Gastroesophageal sphincter (tissue), 3 donors: ENCODE data around the gene KDM3B.

Experiments used
- POLR2AphosphoS5 ChIP-seq: sonication (generic); formaldehyde crosslinking; IDR thresholded peaks from one replicate; pipeline ENCODE4 v1.6.1; 2017; ENCODE audit warnings: antibody characterized with exemption
- TF ChIP-seq, protein P1 (sequence below), 4 experiments: fragments of 200-600 bp in 2 of 4; fragments of 450-650 bp in 2 of 4; sonication (generic) in 1 of 4; IDR thresholded peaks; one replicate each; pipeline ENCODE4 v1.5.1; 2017 to 2019; ENCODE audit warnings: antibody characterized with exemption in 4 of 4, mild to moderate bottlenecking in 2 of 4, moderate library complexity in 2 of 4

GRCh38 chr5:138364576-138364975 is 12.1 kb downstream of the KDM3B start:
- TF ChIP-seq, protein P1, sequence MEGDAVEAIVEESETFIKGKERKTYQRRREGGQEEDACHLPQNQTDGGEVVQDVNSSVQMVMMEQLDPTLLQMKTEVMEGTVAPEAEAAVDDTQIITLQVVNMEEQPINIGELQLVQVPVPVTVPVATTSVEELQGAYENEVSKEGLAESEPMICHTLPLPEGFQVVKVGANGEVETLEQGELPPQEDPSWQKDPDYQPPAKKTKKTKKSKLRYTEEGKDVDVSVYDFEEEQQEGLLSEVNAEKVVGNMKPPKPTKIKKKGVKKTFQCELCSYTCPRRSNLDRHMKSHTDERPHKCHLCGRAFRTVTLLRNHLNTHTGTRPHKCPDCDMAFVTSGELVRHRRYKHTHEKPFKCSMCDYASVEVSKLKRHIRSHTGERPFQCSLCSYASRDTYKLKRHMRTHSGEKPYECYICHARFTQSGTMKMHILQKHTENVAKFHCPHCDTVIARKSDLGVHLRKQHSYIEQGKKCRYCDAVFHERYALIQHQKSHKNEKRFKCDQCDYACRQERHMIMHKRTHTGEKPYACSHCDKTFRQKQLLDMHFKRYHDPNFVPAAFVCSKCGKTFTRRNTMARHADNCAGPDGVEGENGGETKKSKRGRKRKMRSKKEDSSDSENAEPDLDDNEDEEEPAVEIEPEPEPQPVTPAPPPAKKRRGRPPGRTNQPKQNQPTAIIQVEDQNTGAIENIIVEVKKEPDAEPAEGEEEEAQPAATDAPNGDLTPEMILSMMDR (IDR thresholded peaks at IDR 0.05): no peak
- no peak for TF ChIP-seq POLR2AphosphoS5
